ENCODE results near the gene DNAJC5.

GRCh38 chr20:63970714-63971431 is 75.9 kb downstream of the DNAJC5 start:
- TF ChIP-seq ZNF8 (CRISPR knock-in tag; IDR thresholded peaks at IDR 0.05), result no peak
- no peak for TF ChIP-seq ZNF565 (CRISPR knock-in tag; conservative IDR thresholded peaks at IDR 0.05; ENCODE audit: low read depth)
- TF ChIP-seq SNAI2 (CRISPR knock-in tag; IDR thresholded peaks at IDR 0.05), result no peak
- no peak for TF ChIP-seq CSDC2 (CRISPR knock-in tag; IDR thresholded peaks at IDR 0.05)
- TF ChIP-seq ZFP30 (CRISPR knock-in tag; IDR thresholded peaks at IDR 0.05), result no peak
- no peak for TF ChIP-seq TCF4 (CRISPR knock-in tag; IDR thresholded peaks at IDR 0.05; ENCODE audit: borderline replicate concordance)
- no peak for TF ChIP-seq CREB5 (CRISPR knock-in tag; IDR thresholded peaks at IDR 0.05; ENCODE audit: low read depth)
- no peak for TF ChIP-seq ZFP3 (CRISPR knock-in tag; IDR thresholded peaks at IDR 0.05)
- TF ChIP-seq GLIS3 (CRISPR knock-in tag; IDR thresholded peaks at IDR 0.05), result no peak
- TF ChIP-seq PATZ1 (CRISPR knock-in tag; IDR thresholded peaks at IDR 0.05; ENCODE audit: borderline replicate concordance), result no peak
- TF ChIP-seq OSR1 (CRISPR knock-in tag; IDR thresholded peaks at IDR 0.05), result no peak
- no peak for TF ChIP-seq POU6F1 (CRISPR knock-in tag; IDR thresholded peaks at IDR 0.05; ENCODE audit: borderline replicate concordance, low read depth)

All from SK-N-SH treated with all-trans-retinoic acid at 6 μM for 48 hours (cell line).